SK-N-MC (cell line): Measurements from ENCODE around the gene GRK6.

Experiments used
- EZH2 ChIP-seq: fragments of 200-600 bp; sonication (generic); IDR thresholded peaks from one replicate; pipeline ENCODE4 v1.6.1; 2017; ENCODE audit warnings: antibody characterized with exemption
- POLR2AphosphoS5 ChIP-seq: IDR thresholded peaks from 2 replicates; pipeline ENCODE4 v1.6.1; 2012; ENCODE audit warnings: mild to moderate bottlenecking, low read depth, low read length, borderline replicate concordance

DNA sequence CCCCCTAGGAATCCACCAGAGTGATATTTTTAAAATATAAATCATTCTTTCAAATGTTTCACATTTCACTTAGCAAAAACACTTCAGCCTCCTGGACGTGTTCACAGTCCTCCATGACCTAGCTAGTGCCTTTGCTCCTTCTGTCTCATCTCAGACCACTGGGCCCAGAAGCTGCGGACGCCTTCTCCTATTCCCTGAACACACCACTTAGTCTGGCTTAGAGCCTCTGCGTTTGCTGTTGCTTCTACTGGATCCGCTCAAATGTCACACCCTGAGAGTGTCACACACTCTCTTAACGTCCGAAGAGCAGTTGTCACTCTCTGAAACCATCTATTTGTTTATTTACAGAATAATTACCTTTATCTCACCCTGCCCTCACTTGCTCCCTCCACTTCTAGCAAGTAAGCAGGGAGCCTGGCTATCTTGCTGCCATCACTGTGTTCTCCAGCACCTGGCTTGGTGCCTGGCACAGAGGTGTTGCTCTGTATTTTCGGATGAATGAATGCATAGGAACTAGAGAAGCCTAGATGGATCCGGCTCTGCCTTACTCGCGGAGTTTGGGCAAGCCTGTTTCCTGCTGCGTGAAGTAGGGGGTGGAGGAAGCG is 1.2 kb upstream of the GRK6 start:
- TF ChIP-seq POLR2AphosphoS5, result no peak
- TF ChIP-seq EZH2, result no peak
